ENCODE results near the gene SLC38A11.
"Not testable (repeated sequence)": the region's sequence is repeated elsewhere in the genome, so short reads cannot be mapped to it uniquely, and the experiment has no call there.

Gene SLC38A11

DNA sequence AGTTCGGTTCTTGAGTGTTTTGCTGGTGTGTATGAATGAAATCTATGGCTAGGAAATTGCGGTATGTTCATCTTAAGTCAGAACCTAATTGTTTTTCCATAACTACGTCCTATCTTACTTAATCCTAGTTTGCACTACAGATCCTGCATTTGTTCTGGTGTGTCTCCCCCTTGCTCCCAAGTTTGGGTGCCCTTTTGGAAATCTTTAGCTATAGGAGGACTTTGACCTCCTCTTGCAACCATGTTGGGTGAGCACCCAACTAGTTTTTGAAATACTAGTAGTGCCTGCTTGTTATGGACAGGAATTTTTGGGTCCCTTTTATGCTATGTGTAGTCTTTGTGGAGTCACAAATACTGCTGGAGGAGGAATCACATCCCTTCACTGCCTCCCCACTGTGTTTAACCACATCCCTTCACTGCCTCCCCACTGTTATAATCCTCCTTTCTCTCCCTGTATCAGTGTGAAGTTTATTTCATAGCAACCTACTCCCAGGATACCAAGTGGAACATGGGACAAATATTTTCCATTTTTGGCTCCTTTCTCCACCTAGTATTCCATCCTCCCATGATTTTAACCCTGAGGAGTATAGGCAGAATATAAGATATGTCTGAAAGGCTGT, 87.4 kb downstream of the SLC38A11 start:
- H3K27ac ChIP-seq: no peak overlapping the region

GRCh38 chr2:164866381-164866780, 88.9 kb downstream of the SLC38A11 start:
- H3K27ac ChIP-seq: not testable (repeated sequence)

More for the DNA sequence above, 87.4 kb downstream of the SLC38A11 start:
- TF ChIP-seq ZFX (IDR thresholded peaks at IDR 0.05; ENCODE audit: borderline replicate concordance): no peak
- no peak for TF ChIP-seq CTCF (IDR thresholded peaks at IDR 0.05)

GRCh38 chr2:164860694-164861042, 94.7 kb downstream of the SLC38A11 start:
- no peak for TF ChIP-seq ZFX (IDR thresholded peaks at IDR 0.05; ENCODE audit: borderline replicate concordance)
- TF ChIP-seq CTCF (IDR thresholded peaks at IDR 0.05): no peak

GRCh38 chr2:164859906-164860693, 95.2 kb downstream of the SLC38A11 start:
- H3K27ac ChIP-seq: not testable (repeated sequence)

More at GRCh38 chr2:164860694-164861042, 94.7 kb downstream of the SLC38A11 start:
- no peak overlapping the region for H3K27ac ChIP-seq

DNA sequence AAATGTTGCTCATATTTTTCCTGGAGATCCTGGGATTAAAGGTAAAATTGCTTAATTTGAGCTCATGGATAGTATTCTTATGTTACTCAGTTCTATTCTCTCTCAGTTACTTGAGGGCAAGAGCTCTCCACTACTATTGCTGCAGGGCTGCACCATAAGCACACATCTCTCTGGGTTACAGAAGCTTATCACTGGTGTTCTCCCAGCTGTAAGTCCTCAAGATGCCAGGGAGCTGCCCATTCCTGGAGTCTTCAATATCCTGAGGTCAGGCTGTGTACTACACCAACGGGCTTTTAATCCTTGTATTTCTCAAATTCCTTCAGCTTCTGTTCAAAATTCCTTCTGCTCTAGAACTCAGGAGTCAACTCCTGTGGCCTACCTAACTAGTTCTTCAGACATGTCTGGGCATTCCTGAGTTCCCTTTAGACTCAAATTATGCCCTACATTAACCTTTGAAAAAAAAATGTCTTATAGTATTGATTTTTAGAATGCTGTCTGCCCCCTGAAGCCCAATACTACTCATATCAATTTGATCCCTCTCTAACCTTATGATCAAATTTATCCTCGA, 96.0 kb downstream of the SLC38A11 start:
- H3K27ac ChIP-seq: no peak overlapping the region
- TF ChIP-seq CTCF (IDR thresholded peaks at IDR 0.05) (no peak), ZFX (IDR thresholded peaks at IDR 0.05; ENCODE audit: borderline replicate concordance) (no peak)

- TF ChIP-seq CTCF (IDR thresholded peaks at IDR 0.05) (no peak), ZFX (IDR thresholded peaks at IDR 0.05; ENCODE audit: borderline replicate concordance) (no peak)
- H3K27ac ChIP-seq: no peak overlapping the region
Measured at GRCh38 chr2:164852086-164852485, 103.2 kb downstream of the SLC38A11 start.

DNA sequence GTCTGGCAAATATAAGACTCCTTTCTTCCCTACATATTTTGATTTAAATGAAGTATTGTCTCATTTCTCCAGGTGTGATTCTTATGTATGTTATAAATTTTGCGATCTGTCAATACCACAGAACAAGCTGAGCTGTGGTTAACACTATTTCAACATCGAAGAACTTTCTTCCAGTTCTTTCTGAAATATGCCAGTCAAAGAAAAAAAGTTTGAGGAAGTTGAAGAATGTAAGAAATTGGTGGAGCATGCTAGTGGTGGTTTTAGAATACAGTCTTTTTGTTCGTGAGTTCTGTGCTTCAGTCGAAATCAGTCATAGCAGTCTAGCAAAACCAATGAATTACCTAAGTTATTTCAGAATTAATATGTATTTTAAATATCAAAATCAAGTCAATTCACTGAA, 105.1 kb downstream of the SLC38A11 start:
- no peak for TF ChIP-seq CTCF (IDR thresholded peaks at IDR 0.05)
- TF ChIP-seq ZFX (IDR thresholded peaks at IDR 0.05; ENCODE audit: borderline replicate concordance): no peak
- H3K27ac ChIP-seq: no peak overlapping the region

- TF ChIP-seq ZFX (IDR thresholded peaks at IDR 0.05; ENCODE audit: borderline replicate concordance) (no peak), CTCF (IDR thresholded peaks at IDR 0.05) (no peak)
Measured at GRCh38 chr2:164849506-164849905, 105.8 kb downstream of the SLC38A11 start.

More at GRCh38 chr2:164849506-164849905, 105.8 kb downstream of the SLC38A11 start:
- no peak overlapping the region for H3K27ac ChIP-seq
